ENCODE measurements around the gene IFNA21. TPM values are rescaled to one million over a fixed set of nuclear protein-coding genes. Genes with fewer than 3 reads are reported as not detected.

IFNA21 gene
- total RNA-seq, 1 experiment from 2014 or later = not detected

- BruUV-seq (replicated peaks) = no TSS peak
- DNase-seq (ENCODE audit: low spot score) = no peak
- Histone ChIP-seq H3K36me3 (ENCODE audit: insufficient read depth, low read length, poor library complexity, severe bottlenecking) (no peaks in the 10 kb centered on the region), H3K9me3 (ENCODE audit: low read depth, low read length, poor library complexity, severe bottlenecking) (no peaks in the 10 kb centered on the region), H3K4me1 (ENCODE audit: insufficient read depth, low read length, poor library complexity, severe bottlenecking) (no peaks in the 10 kb centered on the region), H3K4me3 (ENCODE audit: low read depth, low read length, poor library complexity, severe bottlenecking) (no peak overlapping the region), H3K27ac (ENCODE audit: low read depth, low read length, poor library complexity, severe bottlenecking) (no peak overlapping the region), H3K27me3 (replicated peaks; ENCODE audit: insufficient read depth, low read depth, low read length, poor library complexity) (no peaks in the 10 kb centered on the region)
- POLR2A ChIA-PET (ENCODE audit: low non-redundant PET) = no interaction called here
- CTCF ChIA-PET = no interaction called here
- intact Hi-C loops (cut with micrococcal nuclease; ENCODE audit: unreplicated experiment) = no loop called here
- TF ChIP-seq EZH2 (IDR thresholded peaks at IDR 0.05; ENCODE audit: borderline replicate concordance, low read depth, low read length, poor library complexity, severe bottlenecking) (no peak), CTCF (conservative IDR thresholded peaks at IDR 0.05; ENCODE audit: low read depth, low read length) (no peak)
Observed at GRCh38 chr9:21144603-21145002, 21.9 kb downstream of the IFNA21 start.

GRCh38 chr9:21141427-21141882, 25.0 kb downstream of the IFNA21 start, which contains the start of gene IFNW1:
TSS of gene IFNW1 (minus strand) at chr9:21141832. CDS start at chr9:21141570, 262 bp downstream.
- Histone ChIP-seq H3K9me3 (ENCODE audit: low read depth, low read length, poor library complexity, severe bottlenecking) (no peaks in the 10 kb centered on the region), H3K4me3 (ENCODE audit: low read depth, low read length, poor library complexity, severe bottlenecking) (no peak within 1 kb of the TSS), H3K36me3 (ENCODE audit: insufficient read depth, low read length, poor library complexity, severe bottlenecking) (no peaks in the 10 kb centered on the region), H3K27ac (ENCODE audit: low read depth, low read length, poor library complexity, severe bottlenecking) (no peak within 1 kb of the TSS), H3K4me1 (ENCODE audit: insufficient read depth, low read length, poor library complexity, severe bottlenecking) (no peaks in the 10 kb centered on the region), H3K27me3 (replicated peaks; ENCODE audit: insufficient read depth, low read depth, low read length, poor library complexity) (no peaks in the 10 kb centered on the region)
- intact Hi-C loops (cut with micrococcal nuclease; ENCODE audit: unreplicated experiment) = no loop called here
- no peak for DNase-seq (ENCODE audit: low spot score)
- POLR2A ChIA-PET (ENCODE audit: low non-redundant PET) = no interaction called here
- CTCF ChIA-PET = no interaction called here
- BruUV-seq (replicated peaks) = no TSS peak
- no peak for TF ChIP-seq CTCF (conservative IDR thresholded peaks at IDR 0.05; ENCODE audit: low read depth, low read length)
- TF ChIP-seq EZH2 (IDR thresholded peaks at IDR 0.05; ENCODE audit: borderline replicate concordance, low read depth, low read length, poor library complexity, severe bottlenecking) = no peak

GRCh38 chr9:21137020-21137419, 29.4 kb downstream of the IFNA21 start:
- H3K9me3 ChIP-seq (ENCODE audit: low read depth, low read length, poor library complexity, severe bottlenecking) = no peaks in the 10 kb centered on the region
- DNase-seq (ENCODE audit: low spot score) = no peak
- no peak for TF ChIP-seq CTCF (conservative IDR thresholded peaks at IDR 0.05; ENCODE audit: low read depth, low read length)
- no peak for TF ChIP-seq EZH2 (IDR thresholded peaks at IDR 0.05; ENCODE audit: borderline replicate concordance, low read depth, low read length, poor library complexity, severe bottlenecking)
- no peaks in the 10 kb centered on the region for H3K4me1 ChIP-seq (ENCODE audit: insufficient read depth, low read length, poor library complexity, severe bottlenecking)
- H3K4me3 ChIP-seq (ENCODE audit: low read depth, low read length, poor library complexity, severe bottlenecking) = no peak overlapping the region
- ChIA-PET CTCF (no interaction called here), POLR2A (ENCODE audit: low non-redundant PET) (no interaction called here)
- no peaks in the 10 kb centered on the region for H3K36me3 ChIP-seq (ENCODE audit: insufficient read depth, low read length, poor library complexity, severe bottlenecking)
- intact Hi-C loops (cut with micrococcal nuclease; ENCODE audit: unreplicated experiment) = no loop called here
- no TSS peak for BruUV-seq (replicated peaks)
- H3K27ac ChIP-seq (ENCODE audit: low read depth, low read length, poor library complexity, severe bottlenecking) = no peak overlapping the region
- no peaks in the 10 kb centered on the region for H3K27me3 ChIP-seq (replicated peaks; ENCODE audit: insufficient read depth, low read depth, low read length, poor library complexity)
